ENCODE measurements around the gene PRKG1.
"Not testable (repeated sequence)": the region's sequence is repeated elsewhere in the genome, so short reads cannot be mapped to it uniquely, and the experiment has no call there.

PRKG1 gene

GRCh38 chr10:52245547-52245946, 1171.3 kb downstream of the PRKG1 start:
- TF ChIP-seq TAF1 (IDR thresholded peaks at IDR 0.05; ENCODE audit: low read depth, low read length) = no peak
- no peak for TF ChIP-seq POLR2AphosphoS5 (IDR thresholded peaks at IDR 0.05; ENCODE audit: low read depth, low read length)
- TF ChIP-seq POLR2A (IDR thresholded peaks at IDR 0.05; ENCODE audit: low read depth, low read length) = no peak
- TF ChIP-seq SPI1 (IDR thresholded peaks at IDR 0.05; ENCODE audit: low read depth, low read length) = no peak
- TF ChIP-seq POU2F2 (IDR thresholded peaks at IDR 0.05; ENCODE audit: low read depth, low read length) = no peak
- no peak for TF ChIP-seq PAX5 (IDR thresholded peaks at IDR 0.05; ENCODE audit: insufficient read depth, low read length, severe bottlenecking)
- DNase-seq (ENCODE audit: insufficient read length, low spot score) (no peak), FAIRE-seq (no peak)

GRCh38 chr10:52247929-52248328, 1173.6 kb downstream of the PRKG1 start:
- FAIRE-seq; DNase-seq (ENCODE audit: insufficient read length, low spot score): not testable (repeated sequence)

DNA sequence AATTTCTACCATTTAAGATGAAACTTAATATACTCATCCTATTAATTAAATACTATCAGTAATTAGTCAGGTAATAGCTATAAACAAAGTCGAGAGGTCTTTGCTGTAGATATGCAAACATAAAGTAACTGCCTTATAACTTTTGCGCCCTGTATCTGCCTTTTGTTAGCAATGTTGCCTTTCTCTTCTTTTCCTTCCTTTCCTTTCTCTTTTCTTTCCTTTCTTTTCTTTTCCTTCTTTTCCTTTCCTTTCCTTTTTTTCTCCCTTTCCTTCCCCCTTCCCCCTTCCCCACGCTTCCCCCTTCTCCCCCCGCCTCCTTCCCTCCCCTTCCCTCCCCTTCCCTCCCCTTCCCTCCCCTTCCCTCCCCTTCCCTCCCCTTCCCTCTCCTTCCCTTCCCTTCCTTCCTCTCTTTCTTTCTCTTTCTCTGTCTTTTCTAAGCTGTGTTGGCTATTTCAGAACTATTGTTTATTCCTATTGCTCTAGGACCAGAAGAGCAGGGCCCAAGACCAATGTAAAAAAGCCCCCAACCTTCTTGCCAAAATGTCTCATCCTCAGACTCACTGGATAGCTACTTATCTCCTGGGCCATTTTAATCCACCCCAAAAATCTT, 1174.5 kb downstream of the PRKG1 start:
- no peak for TF ChIP-seq TAF1 (IDR thresholded peaks at IDR 0.05; ENCODE audit: low read depth, low read length)
- DNase-seq (ENCODE audit: insufficient read length, low spot score) (no peak), FAIRE-seq (no peak)

DNA sequence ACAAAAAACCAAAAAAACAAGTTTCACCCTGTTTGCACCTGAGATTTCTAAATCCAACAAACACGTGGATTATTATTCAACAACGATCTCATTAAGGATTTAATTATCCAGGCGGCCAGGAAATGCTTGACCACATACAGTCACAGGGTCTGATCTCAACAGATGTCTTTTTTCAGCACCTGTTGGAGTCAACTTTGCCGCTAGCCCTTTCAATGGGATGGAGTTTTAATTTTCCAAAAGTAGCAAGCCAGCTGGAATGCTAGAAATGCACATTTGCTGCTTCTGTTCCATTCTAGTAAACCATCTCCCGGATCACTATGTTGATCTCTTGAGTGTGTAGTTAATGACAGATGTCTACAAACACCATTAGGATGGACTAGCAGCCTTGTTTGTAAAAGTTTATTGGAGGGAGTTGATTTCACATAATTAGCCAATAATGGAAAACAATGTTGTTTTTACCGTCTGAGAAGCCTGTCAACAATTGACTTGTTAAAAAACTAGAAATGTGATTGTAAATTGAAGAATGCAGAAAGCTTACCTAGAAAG, 1175.6 kb downstream of the PRKG1 start:
- TF ChIP-seq PAX5 (IDR thresholded peaks at IDR 0.05; ENCODE audit: insufficient read depth, low read length, severe bottlenecking) (no peak), SPI1 (IDR thresholded peaks at IDR 0.05; ENCODE audit: low read depth, low read length) (no peak), POLR2A (IDR thresholded peaks at IDR 0.05; ENCODE audit: low read depth, low read length) (no peak), POLR2AphosphoS5 (IDR thresholded peaks at IDR 0.05; ENCODE audit: low read depth, low read length) (no peak), TAF1 (IDR thresholded peaks at IDR 0.05; ENCODE audit: low read depth, low read length) (no peak), POU2F2 (IDR thresholded peaks at IDR 0.05; ENCODE audit: low read depth, low read length) (no peak)
- DNase-seq (ENCODE audit: insufficient read length, low spot score) (no peak), FAIRE-seq (no peak)

DNA sequence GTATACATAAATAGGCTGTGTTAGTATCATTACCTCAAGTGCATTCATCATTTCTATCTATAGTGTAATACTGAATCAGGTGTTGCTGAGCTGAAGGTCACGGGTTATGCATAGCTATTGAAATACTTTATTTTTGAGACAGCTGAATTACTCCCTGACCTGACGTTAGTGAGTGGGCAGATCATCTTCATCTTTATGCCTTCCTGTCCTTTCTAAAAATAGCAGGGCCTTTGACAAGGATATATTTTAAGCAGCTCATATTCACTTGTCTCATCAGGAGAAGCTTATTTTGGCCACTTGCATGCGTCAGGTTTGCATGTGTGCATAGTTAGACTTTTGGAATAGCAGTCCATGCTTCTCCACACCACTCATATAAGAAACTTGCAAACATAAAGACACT, 1176.2 kb downstream of the PRKG1 start:
- TF ChIP-seq TAF1 (IDR thresholded peaks at IDR 0.05; ENCODE audit: low read depth, low read length) (no peak), PAX5 (IDR thresholded peaks at IDR 0.05; ENCODE audit: insufficient read depth, low read length, severe bottlenecking) (no peak), POLR2AphosphoS5 (IDR thresholded peaks at IDR 0.05; ENCODE audit: low read depth, low read length) (no peak), POU2F2 (IDR thresholded peaks at IDR 0.05; ENCODE audit: low read depth, low read length) (no peak), POLR2A (IDR thresholded peaks at IDR 0.05; ENCODE audit: low read depth, low read length) (no peak), SPI1 (IDR thresholded peaks at IDR 0.05; ENCODE audit: low read depth, low read length) (no peak)
- DNase-seq (ENCODE audit: insufficient read length, low spot score) = no peak
- no peak for FAIRE-seq

- TF ChIP-seq PAX5 (IDR thresholded peaks at IDR 0.05; ENCODE audit: insufficient read depth, low read length, severe bottlenecking) (no peak), TAF1 (IDR thresholded peaks at IDR 0.05; ENCODE audit: low read depth, low read length) (no peak), POLR2A (IDR thresholded peaks at IDR 0.05; ENCODE audit: low read depth, low read length) (no peak), POU2F2 (IDR thresholded peaks at IDR 0.05; ENCODE audit: low read depth, low read length) (no peak), POLR2AphosphoS5 (IDR thresholded peaks at IDR 0.05; ENCODE audit: low read depth, low read length) (no peak), SPI1 (IDR thresholded peaks at IDR 0.05; ENCODE audit: low read depth, low read length) (no peak)
- DNase-seq (ENCODE audit: insufficient read length, low spot score) = no peak
- no peak for FAIRE-seq
Measured at GRCh38 chr10:52252307-52252706, 1178.0 kb downstream of the PRKG1 start.

- TF ChIP-seq POLR2A (IDR thresholded peaks at IDR 0.05; ENCODE audit: low read depth, low read length) (no peak), POU2F2 (IDR thresholded peaks at IDR 0.05; ENCODE audit: low read depth, low read length) (peak; percentile 63)
- peak; percentile 3 for DNase-seq (ENCODE audit: insufficient read length, low spot score)
- peak; percentile 47 for FAIRE-seq
Measured at GRCh38 chr10:52256832-52257691, 1182.8 kb downstream of the PRKG1 start.

DNA sequence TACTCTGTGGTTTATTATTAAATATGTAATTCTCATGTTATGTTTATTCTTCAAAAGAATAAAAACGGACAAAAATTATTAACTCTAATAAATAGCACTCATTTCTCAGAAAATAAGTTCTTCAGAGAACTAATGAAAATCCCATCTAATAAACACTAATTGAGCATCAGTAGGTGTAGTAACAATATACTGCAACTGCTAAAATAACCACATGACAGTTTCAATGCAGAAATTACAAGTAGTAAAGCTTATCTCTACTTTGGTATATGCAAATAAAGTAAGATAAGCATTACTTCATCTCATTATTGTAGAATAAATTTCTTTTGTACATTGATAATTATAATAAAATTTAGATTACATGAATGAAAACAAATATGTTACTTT, 1183.4 kb downstream of the PRKG1 start:
- DNase-seq (ENCODE audit: insufficient read length, low spot score) (no peak), FAIRE-seq (no peak)
- TF ChIP-seq SPI1 (IDR thresholded peaks at IDR 0.05; ENCODE audit: low read depth, low read length) = no peak
- no peak for TF ChIP-seq POLR2AphosphoS5 (IDR thresholded peaks at IDR 0.05; ENCODE audit: low read depth, low read length)
- TF ChIP-seq POU2F2 (IDR thresholded peaks at IDR 0.05; ENCODE audit: low read depth, low read length) = no peak
- no peak for TF ChIP-seq PAX5 (IDR thresholded peaks at IDR 0.05; ENCODE audit: insufficient read depth, low read length, severe bottlenecking)
- TF ChIP-seq POLR2A (IDR thresholded peaks at IDR 0.05; ENCODE audit: low read depth, low read length) = no peak
- no peak for TF ChIP-seq TAF1 (IDR thresholded peaks at IDR 0.05; ENCODE audit: low read depth, low read length)

DNA sequence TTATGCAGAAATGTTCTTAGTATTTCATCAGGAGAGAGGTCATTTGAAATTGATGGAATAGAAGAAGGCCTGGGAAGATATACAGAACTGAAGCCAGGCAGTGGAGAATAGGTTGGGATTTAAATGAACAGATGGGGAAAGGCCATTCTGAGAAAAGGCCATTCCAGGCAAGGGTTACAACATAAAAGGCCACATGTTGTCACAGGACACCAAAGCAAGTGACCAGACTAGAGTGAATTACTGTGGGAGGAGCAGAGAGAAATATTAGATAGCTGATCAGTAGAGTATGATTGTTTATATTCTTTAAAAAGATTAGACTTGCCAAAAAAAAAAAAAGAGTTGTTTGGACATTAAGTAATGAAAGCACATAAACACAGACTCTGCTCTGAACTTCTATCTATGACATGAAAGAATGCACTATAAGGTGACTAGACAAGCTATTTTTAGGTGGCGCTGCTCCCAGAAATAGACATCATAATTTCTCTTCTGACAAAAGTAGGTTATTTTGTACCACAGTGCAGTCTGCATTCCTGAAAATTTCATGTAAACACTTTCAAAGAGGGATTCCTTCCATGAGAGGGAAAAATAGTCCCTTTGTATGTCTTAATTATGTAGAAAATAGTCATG, 1184.6 kb downstream of the PRKG1 start:
- FAIRE-seq (no peak), DNase-seq (ENCODE audit: insufficient read length, low spot score) (no peak)
- no peak for TF ChIP-seq POLR2AphosphoS5 (IDR thresholded peaks at IDR 0.05; ENCODE audit: low read depth, low read length)
- TF ChIP-seq POLR2A (IDR thresholded peaks at IDR 0.05; ENCODE audit: low read depth, low read length) = no peak
- no peak for TF ChIP-seq TAF1 (IDR thresholded peaks at IDR 0.05; ENCODE audit: low read depth, low read length)
- TF ChIP-seq SPI1 (IDR thresholded peaks at IDR 0.05; ENCODE audit: low read depth, low read length) = no peak
- TF ChIP-seq POU2F2 (IDR thresholded peaks at IDR 0.05; ENCODE audit: low read depth, low read length) = no peak
- TF ChIP-seq PAX5 (IDR thresholded peaks at IDR 0.05; ENCODE audit: insufficient read depth, low read length, severe bottlenecking) = no peak

DNA sequence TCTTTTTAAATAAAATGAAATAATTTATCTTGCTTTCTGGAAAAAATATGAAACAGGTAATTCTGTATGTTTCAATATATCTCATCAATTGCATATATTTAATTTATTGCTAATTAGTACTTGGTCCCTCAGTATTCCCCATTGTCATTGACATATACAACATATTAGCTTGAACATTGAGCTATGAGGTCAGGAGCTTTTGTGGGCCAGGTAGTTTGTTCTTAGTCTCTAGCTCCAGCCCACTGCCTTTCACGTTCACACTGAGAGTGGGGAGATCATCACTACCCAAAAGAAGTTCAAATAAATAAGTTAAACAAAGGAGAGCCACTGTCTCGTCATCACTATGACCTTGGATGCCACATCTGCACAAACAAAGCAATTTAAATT, 1185.1 kb downstream of the PRKG1 start:
- no peak for DNase-seq (ENCODE audit: insufficient read length, low spot score)
- TF ChIP-seq POU2F2 (IDR thresholded peaks at IDR 0.05; ENCODE audit: low read depth, low read length) (no peak), TAF1 (IDR thresholded peaks at IDR 0.05; ENCODE audit: low read depth, low read length) (no peak)
- FAIRE-seq = no peak

Measured in GM12891 (cell line).